GM12874 (cell line): ENCODE measurements around the gene HFM1.

Experiments
- TF ChIP-seq, protein P1 (sequence below): IDR thresholded peaks from 2 replicates; pipeline ENCODE4 v1.5.1; 2011; ENCODE audit warnings: low read depth, mild to moderate bottlenecking, control low read depth, low read length, moderate library complexity; ENCODE audit not compliant: insufficient read depth

Gene HFM1

DNA sequence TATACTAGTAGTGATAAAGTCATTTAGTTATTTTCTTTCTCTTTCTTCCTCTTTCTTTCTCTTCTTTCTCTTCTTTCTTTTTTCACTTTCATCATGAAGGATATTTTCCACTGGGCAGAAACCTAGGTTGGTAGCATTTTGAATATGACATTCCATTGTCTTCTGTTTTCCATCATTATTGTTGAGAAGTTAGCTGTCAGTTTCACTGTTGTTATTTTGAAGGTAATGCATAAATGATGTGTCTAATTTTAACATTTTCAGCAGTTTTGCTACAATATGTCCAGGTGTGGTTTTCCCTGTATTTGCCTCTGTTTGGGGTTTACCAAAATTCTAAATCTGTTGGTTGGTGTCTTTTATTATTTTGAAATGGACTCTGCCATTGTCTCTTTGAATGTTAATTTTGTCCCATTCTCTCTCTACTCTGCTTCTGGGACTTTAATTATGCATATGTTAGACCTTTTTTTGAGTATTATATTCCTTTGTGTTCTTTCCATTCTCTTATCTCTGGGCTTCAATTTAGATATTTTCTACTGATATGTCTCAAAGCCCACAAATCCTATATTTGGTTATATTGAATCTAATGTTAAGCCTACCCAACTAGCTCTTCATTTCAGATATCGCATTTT, 96.7 kb downstream of the HFM1 start:
- TF ChIP-seq, protein P1, sequence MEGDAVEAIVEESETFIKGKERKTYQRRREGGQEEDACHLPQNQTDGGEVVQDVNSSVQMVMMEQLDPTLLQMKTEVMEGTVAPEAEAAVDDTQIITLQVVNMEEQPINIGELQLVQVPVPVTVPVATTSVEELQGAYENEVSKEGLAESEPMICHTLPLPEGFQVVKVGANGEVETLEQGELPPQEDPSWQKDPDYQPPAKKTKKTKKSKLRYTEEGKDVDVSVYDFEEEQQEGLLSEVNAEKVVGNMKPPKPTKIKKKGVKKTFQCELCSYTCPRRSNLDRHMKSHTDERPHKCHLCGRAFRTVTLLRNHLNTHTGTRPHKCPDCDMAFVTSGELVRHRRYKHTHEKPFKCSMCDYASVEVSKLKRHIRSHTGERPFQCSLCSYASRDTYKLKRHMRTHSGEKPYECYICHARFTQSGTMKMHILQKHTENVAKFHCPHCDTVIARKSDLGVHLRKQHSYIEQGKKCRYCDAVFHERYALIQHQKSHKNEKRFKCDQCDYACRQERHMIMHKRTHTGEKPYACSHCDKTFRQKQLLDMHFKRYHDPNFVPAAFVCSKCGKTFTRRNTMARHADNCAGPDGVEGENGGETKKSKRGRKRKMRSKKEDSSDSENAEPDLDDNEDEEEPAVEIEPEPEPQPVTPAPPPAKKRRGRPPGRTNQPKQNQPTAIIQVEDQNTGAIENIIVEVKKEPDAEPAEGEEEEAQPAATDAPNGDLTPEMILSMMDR, result no peak

DNA sequence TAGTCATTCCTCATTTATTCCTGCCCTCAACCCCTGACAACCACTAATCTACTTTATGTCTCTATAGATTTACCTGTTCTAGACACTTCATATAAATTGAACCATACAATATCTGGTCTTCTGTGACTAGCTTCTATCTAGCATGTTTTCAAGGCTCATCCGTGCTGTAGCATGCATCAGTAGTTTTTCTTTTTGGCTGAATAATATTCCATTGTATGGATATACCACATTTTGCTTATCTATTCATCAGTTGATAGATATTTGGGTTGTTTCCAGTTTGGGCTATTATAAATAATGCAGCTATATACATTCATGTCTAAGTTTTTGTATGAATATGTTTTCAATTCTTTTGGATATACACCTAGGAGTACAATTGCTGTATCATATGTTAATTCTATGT, 101.5 kb downstream of the HFM1 start:
- TF ChIP-seq, protein P1, result no peak

DNA sequence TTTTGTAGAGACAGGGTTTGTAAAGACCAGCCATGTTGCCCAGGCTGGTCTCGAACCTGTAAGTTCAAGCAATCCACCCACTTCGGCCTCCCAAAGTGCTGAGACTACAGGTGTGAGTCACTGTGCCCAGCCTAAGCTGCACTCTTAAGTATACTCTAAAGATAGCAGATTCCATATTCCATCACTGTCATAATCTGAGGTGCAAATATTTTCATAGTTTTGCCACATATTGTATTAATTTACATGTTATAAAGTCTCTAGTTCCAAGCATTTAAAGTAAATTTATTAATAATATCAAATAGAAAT, 121.3 kb downstream of the HFM1 start:
- TF ChIP-seq, protein P1, result no peak

DNA sequence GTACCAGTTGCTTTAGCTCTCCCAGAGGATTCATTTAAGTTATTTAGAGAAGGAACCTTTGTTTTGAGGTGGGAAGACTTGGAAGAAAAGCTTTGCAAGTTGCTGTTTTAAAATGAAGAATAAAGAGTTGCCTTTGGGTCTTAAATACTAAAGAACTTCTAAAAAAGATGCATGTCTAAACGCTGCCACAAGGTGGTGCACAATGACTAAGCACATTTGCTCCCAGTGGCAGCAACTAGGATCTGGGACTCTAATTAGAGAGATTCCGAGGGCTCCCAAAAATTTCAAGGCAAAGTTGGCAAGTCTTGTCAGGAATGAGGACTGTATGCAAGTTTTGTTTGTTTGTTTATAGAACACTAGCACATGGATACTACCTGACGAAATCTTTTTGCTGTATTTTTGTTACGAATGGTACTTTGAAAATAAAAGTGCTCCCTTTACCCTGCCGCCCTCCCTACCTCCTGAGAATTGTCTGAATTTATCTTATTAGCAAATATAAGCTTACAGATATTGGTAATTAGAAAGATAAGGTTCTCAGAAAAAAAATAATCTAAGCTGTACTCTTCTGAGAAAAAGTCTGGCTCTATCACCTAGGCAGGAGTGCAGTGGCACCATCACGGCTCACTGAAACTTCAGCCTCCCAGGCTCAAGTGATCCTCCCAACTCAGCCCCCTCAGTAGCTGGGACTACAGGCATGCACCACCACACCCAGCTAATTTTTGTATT, 121.8 kb downstream of the HFM1 start:
- TF ChIP-seq, protein P1, result peak; percentile 66

DNA sequence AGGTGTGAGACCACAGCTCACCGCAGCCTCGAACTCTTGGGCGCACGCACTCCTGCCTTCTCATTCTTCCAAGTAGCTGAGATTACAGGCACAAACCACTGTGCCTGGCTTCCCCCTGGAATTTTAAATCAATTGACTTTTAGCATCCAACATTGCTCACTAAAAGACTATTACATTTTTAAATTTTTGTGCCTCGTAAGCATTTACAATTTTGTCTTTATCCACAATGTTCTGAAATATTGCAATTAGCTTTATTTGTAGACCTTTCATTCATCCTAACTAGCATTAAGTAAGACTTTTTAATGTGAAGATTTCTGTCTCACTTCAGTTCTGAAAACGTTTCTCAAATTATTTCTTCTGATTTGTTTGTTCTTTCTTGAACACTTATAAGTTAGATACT, 122.9 kb downstream of the HFM1 start:
- TF ChIP-seq, protein P1, result no peak

DNA sequence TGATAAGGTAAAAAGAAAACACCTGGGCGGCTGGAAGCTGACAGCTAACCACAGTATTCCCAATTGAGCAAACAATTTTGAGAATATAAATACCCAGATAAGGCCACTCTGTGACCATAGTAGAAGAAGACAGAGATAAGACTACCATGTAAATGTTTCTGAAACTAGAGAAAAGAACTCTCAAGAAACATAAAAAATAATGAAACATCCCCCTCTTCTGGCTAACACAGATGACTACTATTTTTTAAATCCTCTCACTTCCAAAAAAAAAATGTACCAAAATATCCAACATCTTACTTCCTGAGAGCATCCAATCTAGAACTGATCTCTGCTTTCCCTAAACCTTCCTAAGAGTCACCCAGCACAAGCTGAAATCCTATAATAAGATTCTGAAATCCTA, 125.9 kb downstream of the HFM1 start:
- TF ChIP-seq, protein P1, result no peak

DNA sequence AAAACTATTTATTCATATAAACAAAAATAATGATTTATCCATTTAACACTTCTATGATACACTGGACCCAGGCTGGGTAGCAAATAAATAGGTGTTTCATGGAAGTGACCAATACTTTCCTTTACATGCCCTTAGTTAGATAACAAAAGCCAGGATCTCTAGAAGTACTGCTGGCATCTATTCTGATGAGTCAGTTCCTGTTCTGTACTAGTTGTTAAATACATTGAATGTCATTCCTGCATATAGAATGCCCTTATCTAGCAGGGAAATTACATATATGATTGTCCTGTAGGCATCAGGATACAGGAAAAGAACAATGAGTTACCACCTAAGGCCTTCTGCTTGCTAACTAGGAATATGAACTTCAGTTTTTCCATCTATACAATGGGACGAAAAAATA, 130.8 kb downstream of the HFM1 start:
- TF ChIP-seq, protein P1, result no peak
